Measurements from ENCODE around the gene FGFR3.

The FGFR3 gene

GRCh38 chr4:1779588-1780382 is 13.3 kb upstream of the FGFR3 start:
- no peak for TF ChIP-seq CTCF (IDR thresholded peaks at IDR 0.05)

GRCh38 chr4:1780435-1780834 is 12.7 kb upstream of the FGFR3 start:
- TF ChIP-seq CTCF (IDR thresholded peaks at IDR 0.05) = no peak

GRCh38 chr4:1783015-1783414 is 10.1 kb upstream of the FGFR3 start:
- no peak for TF ChIP-seq CTCF (IDR thresholded peaks at IDR 0.05)

- TF ChIP-seq CTCF (IDR thresholded peaks at IDR 0.05) = no peak
Observed at GRCh38 chr4:1783970-1784369, 9.1 kb upstream of the FGFR3 start.

GRCh38 chr4:1784395-1784788 is 8.7 kb upstream of the FGFR3 start:
- no peak for TF ChIP-seq CTCF (IDR thresholded peaks at IDR 0.05)

GRCh38 chr4:1784789-1785591 is 8.1 kb upstream of the FGFR3 start:
- no peak for TF ChIP-seq CTCF (IDR thresholded peaks at IDR 0.05)

- TF ChIP-seq CTCF (IDR thresholded peaks at IDR 0.05) = no peak
Observed at GRCh38 chr4:1785592-1785991, 7.5 kb upstream of the FGFR3 start.

Measured in LNCAP (cell line).